HG02870 (cell line): Measurements from ENCODE around the gene FASTKD3.

Source experiments
- ATAC-seq: cut with Tn5 transposase; IDR thresholded peaks from one replicate; pipeline ENCODE4 v1.9.1; 2021; ENCODE audit warnings: mild to moderate bottlenecking, moderate library complexity; ENCODE audit not compliant: unreplicated experiment

The FASTKD3 gene

GRCh38 chr5:7881091-7881490, 12.3 kb upstream of the FASTKD3 start:
- ATAC-seq, result no peak

GRCh38 chr5:7878381-7878873, 9.6 kb upstream of the FASTKD3 start:
- peak; percentile 96 for ATAC-seq

GRCh38 chr5:7877851-7878250, 9.0 kb upstream of the FASTKD3 start:
- no peak for ATAC-seq

- peak; percentile 41 for ATAC-seq
Measured at GRCh38 chr5:7876867-7877266, 8.0 kb upstream of the FASTKD3 start.

- no peak for ATAC-seq
Measured at GRCh38 chr5:7875151-7875550, 6.3 kb upstream of the FASTKD3 start.

GRCh38 chr5:7874639-7875038, 5.8 kb upstream of the FASTKD3 start:
- no peak for ATAC-seq

- ATAC-seq, result peak; percentile 24
Measured at GRCh38 chr5:7873216-7873615, 4.4 kb upstream of the FASTKD3 start.

GRCh38 chr5:7872517-7873130, 3.8 kb upstream of the FASTKD3 start:
- no peak for ATAC-seq

- peak; percentile 35 for ATAC-seq
Measured at GRCh38 chr5:7871653-7872052, 2.8 kb upstream of the FASTKD3 start.

GRCh38 chr5:7869474-7870136, 774 bp upstream of the FASTKD3 start:
- ATAC-seq, result peak; percentile 9

- ATAC-seq, result no peak
Measured at GRCh38 chr5:7868427-7868772, 431 bp downstream of the FASTKD3 start.

- ATAC-seq, result no peak
Measured at GRCh38 chr5:7867260-7867659, 1.6 kb downstream of the FASTKD3 start.

- no peak for ATAC-seq
Measured at GRCh38 chr5:7866196-7866595, 2.6 kb downstream of the FASTKD3 start.

GRCh38 chr5:7857926-7858632, 10.8 kb downstream of the FASTKD3 start:
- peak; percentile 54 for ATAC-seq

- ATAC-seq, result no peak
Measured at GRCh38 chr5:7857361-7857760, 11.5 kb downstream of the FASTKD3 start.

- ATAC-seq, result no peak
Measured at GRCh38 chr5:7856855-7857254, 12.0 kb downstream of the FASTKD3 start.

- no peak for ATAC-seq
Measured at GRCh38 chr5:7855611-7856010, 13.2 kb downstream of the FASTKD3 start.

- ATAC-seq, result no peak
Measured at GRCh38 chr5:7852988-7853387, 15.8 kb downstream of the FASTKD3 start.

- no peak for ATAC-seq
Measured at GRCh38 chr5:7852542-7852941, 16.3 kb downstream of the FASTKD3 start.

- ATAC-seq, result no peak
Measured at GRCh38 chr5:7851617-7852289, 17.1 kb downstream of the FASTKD3 start.

GRCh38 chr5:7851240-7851592, 17.6 kb downstream of the FASTKD3 start:
- ATAC-seq, result no peak
